HepG2 (cell line): ENCODE measurements around the gene PTPRD.

Experiments
- EZH2 ChIP-seq: conservative IDR thresholded peaks from 2 replicates; pipeline ENCODE4 v1.6.1; 2012; ENCODE audit warnings: mild to moderate bottlenecking, low read depth, low read length, moderate library complexity
- RFX5 ChIP-seq: IDR thresholded peaks from 2 replicates; pipeline ENCODE4 v1.6.1; 2011; ENCODE audit warnings: low read depth, low read length, improper control_type of control experiment
- ZNF235 ChIP-seq: sonication (generic); formaldehyde crosslinking; IDR thresholded peaks from 2 replicates; pipeline ENCODE4 v1.8.1; 2023; ENCODE audit warnings: mild to moderate bottlenecking, missing genetic modification reagents, borderline replicate concordance

DNA sequence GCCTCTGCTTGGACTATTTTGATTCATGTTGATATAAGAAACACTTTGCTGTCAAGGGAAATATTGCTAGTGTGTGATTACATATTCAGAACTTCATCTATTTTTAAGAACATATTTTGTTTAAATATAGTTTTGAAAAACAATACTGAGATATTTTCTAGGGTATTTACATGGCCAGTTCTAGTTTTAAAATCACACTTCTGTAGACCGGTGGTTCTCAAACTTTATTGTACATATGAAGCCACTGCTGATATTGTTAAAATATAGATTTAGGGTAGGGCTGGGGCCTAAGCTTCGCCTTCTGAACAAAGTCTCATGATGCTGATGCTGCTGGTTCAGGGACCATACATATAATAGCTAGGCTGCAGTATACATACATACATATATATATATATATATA is 1000.0 kb downstream of the PTPRD start:
- TF ChIP-seq RFX5: no peak
- TF ChIP-seq ZNF235 (CRISPR knock-in tag): no peak
- no peak for TF ChIP-seq EZH2
